HG02798 (cell line): Measurements from ENCODE around the gene HOXC10.

ENCODE experiments used
- ATAC-seq: cut with Tn5 transposase; IDR thresholded peaks from one replicate; pipeline ENCODE4 v1.9.1; 2021; ENCODE audit warnings: mild to moderate bottlenecking; ENCODE audit not compliant: unreplicated experiment, poor library complexity

The HOXC10 gene

GRCh38 chr12:53950437-53950773, 34.5 kb upstream of the HOXC10 start:
- no peak for ATAC-seq

GRCh38 chr12:53950789-53951576, 34.0 kb upstream of the HOXC10 start:
- ATAC-seq: no peak

GRCh38 chr12:53951577-53952334, 33.2 kb upstream of the HOXC10 start:
- ATAC-seq: no peak

- no peak for ATAC-seq
Measured at GRCh38 chr12:53952335-53952694, 32.6 kb upstream of the HOXC10 start.

GRCh38 chr12:53952871-53953734, 31.8 kb upstream of the HOXC10 start:
- no peak for ATAC-seq

GRCh38 chr12:53953831-53954693, 30.9 kb upstream of the HOXC10 start:
- no peak for ATAC-seq

- no peak for ATAC-seq
Measured at GRCh38 chr12:53954694-53955035, 30.3 kb upstream of the HOXC10 start, which contains the start of gene HOXC12. Gene HOXC12 (plus strand): TSS chr12:53954903. CDS start chr12:53954930, 27 bp downstream.

- no peak for ATAC-seq
Measured at GRCh38 chr12:53955036-53955775, 29.7 kb upstream of the HOXC10 start.

GRCh38 chr12:53955776-53956250, 29.1 kb upstream of the HOXC10 start:
- no peak for ATAC-seq

GRCh38 chr12:53956251-53956887, 28.6 kb upstream of the HOXC10 start:
- no peak for ATAC-seq

- ATAC-seq: no peak
Measured at GRCh38 chr12:53956914-53957536, 27.9 kb upstream of the HOXC10 start.

- no peak for ATAC-seq
Measured at GRCh38 chr12:53958128-53958527, 26.8 kb upstream of the HOXC10 start.

- no peak for ATAC-seq
Measured at GRCh38 chr12:53959314-53959713, 25.6 kb upstream of the HOXC10 start.

- no peak for ATAC-seq
Measured at GRCh38 chr12:53960187-53961024, 24.5 kb upstream of the HOXC10 start.

GRCh38 chr12:53961025-53961761, 23.8 kb upstream of the HOXC10 start:
- ATAC-seq: no peak

- no peak for ATAC-seq
Measured at GRCh38 chr12:53963005-53963404, 21.9 kb upstream of the HOXC10 start.
